HepG2 (cell line): ENCODE data around the gene WDR49.

ENCODE experiments used
- ATF3 ChIP-seq: sonication (generic); formaldehyde crosslinking; IDR thresholded peaks from 2 replicates; pipeline ENCODE4 v1.4.0; 2020; ENCODE audit warnings: missing genetic modification reagents
- CREM ChIP-seq, 2 experiments: sonication (generic) in 1 of 2; formaldehyde crosslinking in 1 of 2; IDR thresholded peaks; 2 replicates each; pipeline versions ENCODE4 v1.4.0 to v1.6.1; 2016 to 2020; ENCODE audit warnings: antibody characterized with exemption in 1 of 2, mild to moderate bottlenecking in 1 of 2, missing genetic modification reagents in 1 of 2
- CTCF ChIP-seq: sonication (generic); formaldehyde crosslinking; IDR thresholded peaks from 2 replicates; pipeline ENCODE4 v1.5.0; 2020; ENCODE audit warnings: mild to moderate bottlenecking, missing genetic modification reagents, moderate library complexity
- JUND ChIP-seq: sonication (generic); formaldehyde crosslinking; IDR thresholded peaks from 2 replicates; pipeline ENCODE4 v1.8.0; 2022; ENCODE audit warnings: mild to moderate bottlenecking, missing genetic modification reagents
- NFYB ChIP-seq: sonication (generic); formaldehyde crosslinking; IDR thresholded peaks from 2 replicates; pipeline ENCODE4 v1.4.0; 2020; ENCODE audit warnings: missing genetic modification reagents
- ZFAT ChIP-seq: sonication (generic); formaldehyde crosslinking; conservative IDR thresholded peaks from 2 replicates; pipeline ENCODE4 v1.8.1; 2023; ENCODE audit warnings: missing genetic modification reagents, inconsistent platforms
- ZNF274 ChIP-seq: sonication (generic); formaldehyde crosslinking; IDR thresholded peaks from 2 replicates; pipeline ENCODE4 v1.5.1; 2020; ENCODE audit warnings: mild to moderate bottlenecking, missing genetic modification reagents
- TF ChIP-seq, protein P1 (sequence below): sonication (generic); formaldehyde crosslinking; IDR thresholded peaks from 2 replicates; pipeline ENCODE4 v1.8.1; 2023; ENCODE audit warnings: mild to moderate bottlenecking, missing genetic modification reagents

DNA sequence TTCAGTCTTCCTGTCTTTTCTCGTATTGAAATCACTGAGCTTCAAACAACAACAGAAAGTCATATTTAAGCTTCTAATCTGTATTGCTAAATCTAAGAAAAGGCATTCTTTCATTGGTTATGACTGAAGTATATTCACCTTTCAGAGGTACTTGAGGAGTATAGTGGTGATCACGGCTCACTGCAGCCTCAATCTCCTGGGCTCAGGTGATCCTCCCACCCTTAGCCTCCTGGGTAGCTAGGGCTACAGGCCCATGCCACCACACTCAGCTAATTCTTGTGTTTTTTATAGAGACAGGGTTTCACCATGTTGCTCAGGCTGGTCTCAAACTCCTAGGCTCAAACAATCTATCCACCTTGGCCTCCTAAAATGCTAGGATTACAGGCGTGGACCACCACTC, 38.7 kb downstream of the WDR49 start:
- TF ChIP-seq CTCF (CRISPR knock-in tag) (no peak), NFYB (no peak), CREM (IDR thresholded peaks at IDR 0.05) (no peak), CREM (CRISPR knock-in tag; IDR thresholded peaks at IDR 0.05) (no peak), ZNF274 (CRISPR knock-in tag) (no peak), ATF3 (CRISPR knock-in tag) (no peak), JUND (CRISPR knock-in tag) (no peak), ZFAT (CRISPR knock-in tag) (no peak)
- TF ChIP-seq, protein P1, sequence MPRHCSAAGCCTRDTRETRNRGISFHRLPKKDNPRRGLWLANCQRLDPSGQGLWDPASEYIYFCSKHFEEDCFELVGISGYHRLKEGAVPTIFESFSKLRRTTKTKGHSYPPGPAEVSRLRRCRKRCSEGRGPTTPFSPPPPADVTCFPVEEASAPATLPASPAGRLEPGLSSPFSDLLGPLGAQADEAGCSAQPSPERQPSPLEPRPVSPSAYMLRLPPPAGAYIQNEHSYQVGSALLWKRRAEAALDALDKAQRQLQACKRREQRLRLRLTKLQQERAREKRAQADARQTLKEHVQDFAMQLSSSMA (CRISPR knock-in tag), result no peak
